DMS153 treated with DMSO at 0.1 percent for 48 hours (cell line): ENCODE data around the gene NKX2-1.
"Not testable (repeated sequence)": the region's sequence is repeated elsewhere in the genome, so short reads cannot be mapped to it uniquely, and the experiment has no call there.

Experiments used
- DNase-seq: peaks from one replicate; lab custom pipeline; 2025; ENCODE audit not compliant: unreplicated experiment; lab: John Stamatoyannopoulos, UW

NKX2-1 gene

DNA sequence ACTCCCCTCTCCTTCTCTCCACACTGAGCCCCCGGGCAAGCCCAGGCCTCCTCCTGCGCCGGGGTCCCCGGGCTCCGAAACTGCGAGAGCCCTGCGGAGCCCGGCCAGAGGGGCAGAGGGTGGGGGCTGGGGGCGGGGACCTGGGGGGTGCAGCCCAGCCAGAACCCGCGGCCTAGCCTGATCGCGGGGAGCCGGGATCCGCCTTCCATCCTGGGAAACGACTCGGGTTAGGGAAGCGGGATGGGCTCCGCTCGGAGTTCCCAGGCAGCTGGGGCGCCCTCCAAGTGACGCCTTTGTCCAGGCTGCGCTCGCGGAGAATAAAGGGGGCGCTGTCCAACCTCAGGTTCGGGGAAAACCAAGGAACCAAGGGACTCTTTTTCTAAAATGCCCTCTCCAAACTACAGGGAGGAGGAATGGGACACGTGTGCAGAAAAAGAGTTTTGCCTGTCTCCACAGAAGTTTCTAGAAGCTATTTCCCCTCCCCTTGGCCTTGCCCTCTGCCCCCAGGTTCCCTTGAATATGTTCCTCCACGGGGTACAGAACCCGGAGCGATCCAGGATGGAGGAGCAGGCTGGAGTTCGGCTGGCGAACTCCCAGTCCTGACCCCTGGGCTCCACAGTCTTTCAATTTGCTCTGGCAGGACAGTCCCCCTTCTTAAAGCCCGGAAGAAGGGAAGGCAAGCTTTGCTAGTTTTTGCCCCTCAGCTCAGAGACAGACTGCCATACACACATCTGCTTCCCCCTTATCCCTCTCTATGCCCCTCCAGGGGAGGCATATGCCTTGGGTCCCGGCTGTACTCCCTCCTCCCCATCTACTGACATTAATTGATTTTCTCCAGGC lies 13.9 kb downstream of the NKX2-1 start:
- peak; percentile 80 for DNase-seq

- DNase-seq: peak; percentile 49
Measured at GRCh38 chr14:36505181-36505815, 14.7 kb downstream of the NKX2-1 start.

DNA sequence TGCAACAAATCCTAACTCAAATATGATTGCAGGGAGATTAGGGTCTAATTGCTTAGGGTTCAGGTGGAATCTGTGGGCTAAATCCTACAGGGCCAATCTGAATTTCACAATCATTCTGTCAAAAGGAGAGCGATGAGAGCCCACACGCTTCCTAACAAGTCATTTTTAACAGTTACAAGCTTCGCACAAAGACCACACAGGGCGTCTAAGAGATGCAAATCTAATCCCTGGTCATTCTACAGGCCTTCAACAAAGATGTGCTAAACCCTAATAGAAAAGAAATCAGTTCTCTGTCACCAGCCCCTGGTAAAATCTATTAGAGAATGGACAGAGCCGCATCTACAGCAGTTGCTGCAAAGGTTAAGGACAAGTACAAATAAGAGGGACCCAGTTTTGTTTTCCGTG lies 15.3 kb downstream of the NKX2-1 start:
- peak; percentile 79 for DNase-seq

DNA sequence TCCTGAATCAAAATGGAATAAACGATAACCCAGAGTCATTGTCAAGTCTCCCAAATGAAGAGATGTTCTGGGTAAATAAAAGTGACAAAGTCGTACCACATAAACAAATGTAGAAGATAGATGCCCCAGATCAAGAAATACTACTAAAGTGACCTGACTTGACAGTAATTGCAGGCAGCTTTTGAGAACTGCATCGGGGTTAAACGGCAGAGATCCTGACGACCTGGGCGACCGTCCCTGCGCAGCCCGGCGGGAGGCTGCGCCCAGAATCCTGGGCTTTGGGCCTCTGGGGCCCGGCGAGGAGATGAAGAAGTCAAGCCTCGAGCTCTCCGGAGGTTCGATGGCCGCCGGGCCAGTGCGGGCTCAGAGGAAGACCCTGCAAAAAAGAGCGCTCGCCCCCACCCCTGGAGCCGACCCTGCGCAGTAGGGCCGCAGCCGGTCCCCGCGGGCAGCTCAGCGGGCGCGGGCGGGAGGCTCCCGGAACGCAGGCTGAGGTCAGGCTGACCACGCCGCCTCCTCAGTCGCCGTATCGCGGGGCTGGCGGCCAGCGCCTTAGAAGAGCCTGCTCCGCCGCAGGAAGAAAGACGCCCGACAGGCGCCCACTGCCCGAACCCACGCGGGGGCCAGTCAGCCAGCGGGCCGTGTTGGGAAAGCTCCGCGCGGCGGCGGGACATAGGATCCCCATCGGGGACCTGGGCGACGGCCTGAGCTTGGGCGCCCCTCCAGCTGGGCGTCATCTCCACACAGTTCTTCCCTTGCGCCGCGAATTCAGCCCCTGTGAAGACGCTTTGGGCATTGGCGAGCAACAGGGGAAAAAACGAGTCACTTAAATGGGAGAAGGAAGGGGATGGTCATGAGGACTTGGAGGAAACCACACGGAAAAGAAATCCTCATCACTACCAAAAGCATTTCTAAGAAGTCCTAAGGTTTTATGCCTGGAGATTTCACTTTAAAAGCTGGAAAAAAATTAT lies 16.0 kb downstream of the NKX2-1 start:
- DNase-seq: peak; percentile 84

GRCh38 chr14:36502558-36503508 lies 17.2 kb downstream of the NKX2-1 start:
- peak; percentile 98 for DNase-seq

- no peak for DNase-seq
Measured at GRCh38 chr14:36498938-36499337, 21.1 kb downstream of the NKX2-1 start.

GRCh38 chr14:36496346-36496745 lies 23.7 kb downstream of the NKX2-1 start:
- no peak for DNase-seq

GRCh38 chr14:36495666-36496065 lies 24.4 kb downstream of the NKX2-1 start:
- peak; percentile 63 for DNase-seq

DNA sequence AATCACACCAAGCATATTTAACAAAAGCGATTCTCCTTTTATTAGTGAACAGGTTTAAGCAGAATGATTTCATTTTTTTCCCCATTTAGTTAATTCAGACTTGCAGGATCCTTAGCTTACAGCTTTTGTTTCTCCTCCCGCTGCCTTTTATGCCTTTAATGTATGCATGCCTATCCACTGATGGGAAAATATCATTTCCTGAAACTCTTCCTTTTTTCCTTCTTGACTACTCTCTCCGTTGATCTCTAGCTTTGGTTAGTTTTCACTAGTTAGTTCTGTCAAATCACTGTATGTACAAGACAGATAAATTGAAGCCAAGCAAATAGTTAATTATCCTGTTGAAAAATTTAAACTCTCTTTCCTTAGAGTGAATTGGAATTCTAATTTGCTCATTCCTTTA lies 26.3 kb downstream of the NKX2-1 start:
- peak; percentile 60 for DNase-seq

DNA sequence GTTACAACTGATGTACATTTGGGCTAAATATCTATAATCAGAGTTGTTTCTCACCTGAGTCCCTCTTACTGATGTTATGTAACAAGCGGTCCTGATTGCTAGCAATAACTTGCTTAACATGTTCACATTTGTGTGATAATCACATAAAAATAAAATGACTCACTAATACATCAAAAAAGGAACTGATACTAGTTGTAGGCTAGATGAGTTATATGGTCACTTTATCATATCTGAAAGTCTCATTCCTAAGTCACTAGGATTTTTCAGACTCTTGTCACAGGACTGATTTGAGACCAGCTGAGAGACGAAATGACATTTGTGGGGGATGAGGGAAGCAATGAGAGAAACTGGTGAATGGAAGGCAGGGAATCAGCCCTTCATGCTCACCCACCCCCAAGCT lies 34.3 kb downstream of the NKX2-1 start:
- no peak for DNase-seq

GRCh38 chr14:36479344-36479743 lies 40.7 kb downstream of the NKX2-1 start:
- no peak for DNase-seq

DNA sequence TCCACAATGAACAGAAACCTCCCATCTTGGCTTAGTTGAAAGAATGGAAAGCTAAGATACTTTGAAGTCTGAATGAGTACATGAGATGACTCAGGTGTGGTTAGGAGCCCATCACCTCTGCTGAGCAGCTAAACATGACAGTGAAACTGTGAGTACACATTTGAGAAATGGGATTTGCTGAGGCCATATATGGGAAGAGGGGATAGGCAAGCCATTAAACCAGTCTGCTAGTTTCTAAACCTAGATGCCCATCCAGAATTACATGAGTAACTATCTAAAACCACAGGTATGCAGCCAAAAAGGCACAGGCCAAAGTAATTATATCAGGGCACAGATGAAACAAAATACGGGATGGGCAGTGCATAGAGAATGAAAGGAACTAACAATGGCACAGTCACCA lies 41.2 kb downstream of the NKX2-1 start:
- no peak for DNase-seq

DNA sequence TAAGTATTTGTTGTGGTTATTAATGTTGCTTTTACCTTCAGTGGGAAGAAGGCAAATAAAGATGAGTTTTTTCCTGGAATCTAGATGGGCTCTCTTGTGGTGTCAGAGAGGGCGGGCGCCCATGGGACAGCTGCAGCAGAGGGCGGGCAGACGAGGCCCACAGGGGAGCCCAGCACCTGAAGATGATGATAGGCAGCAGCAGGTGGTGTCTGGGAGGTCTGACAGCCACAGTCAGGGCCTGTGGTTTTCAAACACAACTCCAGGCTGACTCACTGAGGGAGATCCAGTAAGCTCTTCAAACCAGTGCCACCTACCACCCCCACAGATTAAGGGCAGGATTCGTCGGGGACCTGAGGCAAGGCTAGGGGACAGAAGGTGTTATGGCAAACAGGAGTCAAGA lies 42.8 kb downstream of the NKX2-1 start:
- DNase-seq: no peak

DNA sequence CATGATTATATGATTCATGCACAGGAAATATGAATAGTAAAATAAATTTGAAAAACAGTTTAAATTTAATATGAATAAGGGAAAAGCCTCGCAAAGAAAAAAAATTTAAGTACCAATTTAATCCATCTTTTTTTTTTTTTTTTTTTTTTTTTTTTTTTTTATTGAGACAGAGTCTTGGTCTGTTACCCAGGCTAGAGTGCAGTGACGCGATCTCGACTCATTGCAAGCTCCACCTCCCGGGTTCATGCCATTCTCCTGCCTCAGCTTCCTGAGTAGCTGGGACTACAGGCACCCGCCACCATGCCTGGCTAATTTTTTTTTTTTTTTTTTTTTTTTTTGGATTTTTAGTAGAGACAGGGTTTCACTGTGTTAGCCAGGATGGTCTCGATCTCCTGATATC lies 44.0 kb downstream of the NKX2-1 start:
- DNase-seq: not testable (repeated sequence)

- DNase-seq: no peak
Measured at GRCh38 chr14:36474593-36474992, 45.4 kb downstream of the NKX2-1 start.

DNA sequence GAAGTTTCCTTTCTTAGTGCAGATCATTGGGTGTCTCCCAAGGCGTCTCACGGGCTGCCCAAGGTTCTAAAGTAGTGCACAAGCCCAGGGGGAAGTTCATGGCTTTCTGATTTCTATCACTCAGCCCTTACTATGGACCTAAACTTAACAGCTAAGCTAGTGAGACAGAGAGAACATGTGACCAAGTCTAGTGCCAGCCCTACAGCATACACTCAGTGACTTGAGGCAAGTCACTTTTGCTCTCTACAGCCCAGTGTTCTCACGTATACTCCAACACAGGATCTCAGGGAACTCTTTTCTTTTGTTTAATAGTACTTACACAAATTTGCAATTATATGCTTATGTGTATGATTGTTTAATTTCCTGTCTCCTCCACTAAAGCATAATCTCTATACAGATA lies 48.6 kb downstream of the NKX2-1 start:
- DNase-seq: no peak

GRCh38 chr14:36467332-36467731 lies 52.7 kb downstream of the NKX2-1 start:
- no peak for DNase-seq
